ENCODE measurements around the gene NOP16. TPM values are rescaled to one million over a fixed set of nuclear protein-coding genes. Genes with fewer than 3 reads are reported as not detected.

NOP16 gene
- total and polyA plus RNA-seq, 2 of the 13 experiments (the other 11 are each of a cell fraction or from before 2014, with no cell fraction given) = 43.3 to 48.4 TPM

DNA sequence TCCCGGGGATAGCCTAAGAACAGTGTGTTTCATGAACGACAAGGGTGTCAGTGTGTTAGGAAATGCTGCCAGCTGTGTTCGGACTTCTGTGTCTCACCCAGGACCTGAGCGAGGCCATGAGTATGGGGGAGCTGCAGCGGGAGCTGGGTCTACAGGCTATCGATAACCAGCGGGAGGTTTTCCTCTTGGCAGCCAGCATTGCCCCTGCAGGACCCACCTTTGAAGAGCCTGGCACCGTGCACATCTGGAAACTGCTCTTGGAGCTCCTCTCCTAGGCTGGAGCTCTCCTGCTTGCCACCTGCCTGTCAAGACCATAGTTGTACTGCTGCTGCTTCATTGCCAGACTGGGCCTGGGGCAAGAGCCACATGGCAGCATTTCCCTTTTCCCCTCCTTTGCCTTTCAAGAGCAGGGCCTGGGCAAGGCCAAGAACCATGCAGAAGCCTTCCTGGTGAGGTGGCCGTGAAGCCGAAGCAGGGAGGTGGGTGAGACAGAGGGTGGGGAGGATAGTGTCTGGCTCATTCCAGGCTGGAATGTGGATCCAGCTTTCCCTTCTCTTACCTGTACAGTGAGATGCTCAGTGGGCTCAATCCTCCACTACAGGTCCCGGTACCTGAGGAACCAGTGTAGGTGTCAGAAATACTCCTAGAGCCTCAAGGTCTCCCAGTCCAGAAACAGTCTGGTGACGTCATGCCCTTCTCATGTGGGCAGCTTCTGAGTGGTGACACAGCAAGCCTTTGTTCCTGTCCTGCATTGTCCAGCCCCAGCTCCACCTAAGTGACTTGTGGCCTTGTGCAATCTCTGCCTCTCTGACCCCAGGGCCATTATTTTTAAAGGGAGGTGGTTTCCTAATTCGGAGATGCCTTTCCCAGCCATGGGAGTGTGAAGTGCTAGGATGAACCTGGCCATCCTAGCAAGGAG lies 16.5 kb downstream of the NOP16 start (continued):
- 0 out of 4 replicates have a peak, but pooled peaks of 1 of the 2 experiments have one; percentile 16 for TF ChIP-seq NR2F1 (CRISPR knock-in tag; IDR thresholded peaks at IDR 0.05)
- TF ChIP-seq MIER3 (CRISPR knock-in tag; IDR thresholded peaks at IDR 0.05; ENCODE audit: borderline replicate concordance) = 0 out of 2 replicates have a peak, but pooled peaks have one; percentile 28
- TF ChIP-seq, protein P1, sequence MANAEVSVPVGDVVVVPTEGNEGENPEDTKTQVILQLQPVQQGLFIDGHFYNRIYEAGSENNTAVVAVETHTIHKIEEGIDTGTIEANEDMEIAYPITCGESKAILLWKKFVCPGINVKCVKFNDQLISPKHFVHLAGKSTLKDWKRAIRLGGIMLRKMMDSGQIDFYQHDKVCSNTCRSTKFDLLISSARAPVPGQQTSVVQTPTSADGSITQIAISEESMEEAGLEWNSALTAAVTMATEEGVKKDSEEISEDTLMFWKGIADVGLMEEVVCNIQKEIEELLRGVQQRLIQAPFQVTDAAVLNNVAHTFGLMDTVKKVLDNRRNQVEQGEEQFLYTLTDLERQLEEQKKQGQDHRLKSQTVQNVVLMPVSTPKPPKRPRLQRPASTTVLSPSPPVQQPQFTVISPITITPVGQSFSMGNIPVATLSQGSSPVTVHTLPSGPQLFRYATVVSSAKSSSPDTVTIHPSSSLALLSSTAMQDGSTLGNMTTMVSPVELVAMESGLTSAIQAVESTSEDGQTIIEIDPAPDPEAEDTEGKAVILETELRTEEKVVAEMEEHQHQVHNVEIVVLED (CRISPR knock-in tag; IDR thresholded peaks at IDR 0.05; ENCODE audit: borderline replicate concordance) = peak; percentile 26; the same call in 1 of the 2 replicates
- TF ChIP-seq ZNF556 (CRISPR knock-in tag; IDR thresholded peaks at IDR 0.05; ENCODE audit: borderline replicate concordance) = no peak
- TF ChIP-seq, protein P2, sequence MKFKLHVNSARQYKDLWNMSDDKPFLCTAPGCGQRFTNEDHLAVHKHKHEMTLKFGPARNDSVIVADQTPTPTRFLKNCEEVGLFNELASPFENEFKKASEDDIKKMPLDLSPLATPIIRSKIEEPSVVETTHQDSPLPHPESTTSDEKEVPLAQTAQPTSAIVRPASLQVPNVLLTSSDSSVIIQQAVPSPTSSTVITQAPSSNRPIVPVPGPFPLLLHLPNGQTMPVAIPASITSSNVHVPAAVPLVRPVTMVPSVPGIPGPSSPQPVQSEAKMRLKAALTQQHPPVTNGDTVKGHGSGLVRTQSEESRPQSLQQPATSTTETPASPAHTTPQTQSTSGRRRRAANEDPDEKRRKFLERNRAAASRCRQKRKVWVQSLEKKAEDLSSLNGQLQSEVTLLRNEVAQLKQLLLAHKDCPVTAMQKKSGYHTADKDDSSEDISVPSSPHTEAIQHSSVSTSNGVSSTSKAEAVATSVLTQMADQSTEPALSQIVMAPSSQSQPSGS (CRISPR knock-in tag; IDR thresholded peaks at IDR 0.05) = peak; percentile 75; the same call in 1 of the 2 replicates
- TF ChIP-seq, protein P3, sequence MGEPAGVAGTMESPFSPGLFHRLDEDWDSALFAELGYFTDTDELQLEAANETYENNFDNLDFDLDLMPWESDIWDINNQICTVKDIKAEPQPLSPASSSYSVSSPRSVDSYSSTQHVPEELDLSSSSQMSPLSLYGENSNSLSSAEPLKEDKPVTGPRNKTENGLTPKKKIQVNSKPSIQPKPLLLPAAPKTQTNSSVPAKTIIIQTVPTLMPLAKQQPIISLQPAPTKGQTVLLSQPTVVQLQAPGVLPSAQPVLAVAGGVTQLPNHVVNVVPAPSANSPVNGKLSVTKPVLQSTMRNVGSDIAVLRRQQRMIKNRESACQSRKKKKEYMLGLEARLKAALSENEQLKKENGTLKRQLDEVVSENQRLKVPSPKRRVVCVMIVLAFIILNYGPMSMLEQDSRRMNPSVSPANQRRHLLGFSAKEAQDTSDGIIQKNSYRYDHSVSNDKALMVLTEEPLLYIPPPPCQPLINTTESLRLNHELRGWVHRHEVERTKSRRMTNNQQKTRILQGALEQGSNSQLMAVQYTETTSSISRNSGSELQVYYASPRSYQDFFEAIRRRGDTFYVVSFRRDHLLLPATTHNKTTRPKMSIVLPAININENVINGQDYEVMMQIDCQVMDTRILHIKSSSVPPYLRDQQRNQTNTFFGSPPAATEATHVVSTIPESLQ (CRISPR knock-in tag; conservative IDR thresholded peaks at IDR 0.05) = no peak
- no peak for TF ChIP-seq HNRNPUL1 (IDR thresholded peaks at IDR 0.05; ENCODE audit: low read depth, low read length)
- TF ChIP-seq ZNF121 (CRISPR knock-in tag; IDR thresholded peaks at IDR 0.05) = 0 out of 2 replicates have a peak, but pooled peaks have one; percentile 15
- TF ChIP-seq ZBTB21 (CRISPR knock-in tag; IDR thresholded peaks at IDR 0.05) = peak; percentile 85; the same call in 1 of the 2 replicates
- TF ChIP-seq MEIS2 (CRISPR knock-in tag; IDR thresholded peaks at IDR 0.05) = no peak; the same call in 1 of the 2 replicates
- TF ChIP-seq JUND (CRISPR knock-in tag; IDR thresholded peaks at IDR 0.05) = 0 out of 2 replicates have a peak, but pooled peaks have one; percentile 31
- TF ChIP-seq NR2F2 (IDR thresholded peaks at IDR 0.05; ENCODE audit: borderline replicate concordance, low read depth) = peak; percentile 44; the same call in 1 of the 2 replicates
- TF ChIP-seq PATZ1 (CRISPR knock-in tag; IDR thresholded peaks at IDR 0.05) = 0 out of 2 replicates have a peak, but pooled peaks have one; percentile 38
- TF ChIP-seq CHD4 (IDR thresholded peaks at IDR 0.05; ENCODE audit: borderline replicate concordance, low read length) = no peak
- TF ChIP-seq THYN1 (CRISPR knock-in tag; IDR thresholded peaks at IDR 0.05; ENCODE audit: borderline replicate concordance, low read depth) = no peak
- TF ChIP-seq ZGPAT (CRISPR knock-in tag; IDR thresholded peaks at IDR 0.05) = no peak
